B cell (primary cell): ENCODE results near the gene MYO16.

ENCODE experiments used
- CTCF ChIP-seq: fragments of 200-600 bp; IDR thresholded peaks from one replicate; pipeline ENCODE4 v1.8.0; 2022; ENCODE audit warnings: antibody characterized with exemption, mild to moderate bottlenecking
- EZH2 ChIP-seq: IDR thresholded peaks from 2 replicates; pipeline ENCODE4 v1.6.1; 2012; ENCODE audit warnings: borderline replicate concordance, low read depth, mild to moderate bottlenecking, moderate library complexity, low read length; ENCODE audit not compliant: insufficient read depth, poor library complexity, severe bottlenecking

GRCh38 chr13:109220631-109221030, 591.2 kb downstream of the MYO16 start:
- TF ChIP-seq CTCF: no peak
- TF ChIP-seq EZH2: no peak
